Stimulated activated CD4-positive, alpha-beta T cell treated with anti-CD3 and anti-CD28 coated beads, Interleukin-1b, Interleukin-23, amount 100 ng/mL, for 1 hour (primary cell): ENCODE measurements around the gene CFAP54.
"Not testable (repeated sequence)": the region's sequence is repeated elsewhere in the genome, so short reads cannot be mapped to it uniquely, and the experiment has no call there.

ENCODE experiments used
- DNase-seq, 2 donors: peaks; one replicate each; pipeline ENCODE4 v3.0.0-alpha.2; 2020; ENCODE audit warnings: low read depth in 2 of 2

CFAP54 gene

DNA sequence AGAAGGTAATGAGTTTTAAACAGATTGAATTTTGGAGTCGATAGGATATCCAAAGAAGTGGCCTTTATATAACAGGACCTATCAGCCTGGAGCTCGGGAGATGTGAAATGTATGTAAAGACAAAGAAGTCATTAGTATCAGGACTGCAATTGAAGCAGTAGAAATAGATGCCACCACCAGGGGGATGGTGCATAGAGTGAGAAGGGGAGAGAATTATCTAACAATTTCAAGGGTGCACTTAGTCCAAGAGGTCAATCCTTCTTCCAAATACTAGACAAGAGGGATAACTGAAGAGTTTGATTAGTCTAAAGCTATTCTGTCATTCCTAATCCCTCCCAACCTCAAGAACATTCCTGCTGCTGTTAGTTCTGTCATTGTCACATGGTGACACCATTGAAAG is 127.8 kb downstream of the CFAP54 start:
- DNase-seq = no peak

DNA sequence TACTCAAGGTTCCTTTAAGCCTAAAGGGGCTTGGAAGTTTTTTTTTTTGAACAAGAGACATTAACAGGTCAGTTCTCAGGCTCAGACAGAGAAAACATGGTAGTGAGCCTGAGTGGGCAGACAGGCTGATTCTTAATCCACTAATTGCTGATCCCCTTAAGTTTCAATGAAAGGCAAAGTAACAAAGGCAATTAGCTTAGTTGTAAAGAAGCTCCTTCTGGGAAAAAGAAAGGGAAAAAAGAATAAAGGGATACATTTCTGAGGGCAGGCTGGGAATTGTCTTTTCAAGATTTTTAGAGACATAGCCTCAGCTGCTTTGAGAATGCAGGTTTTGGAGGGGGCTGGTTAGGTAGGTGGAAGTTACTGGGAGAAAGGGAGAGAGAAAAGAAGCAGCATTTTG is 133.8 kb downstream of the CFAP54 start:
- DNase-seq = no peak

DNA sequence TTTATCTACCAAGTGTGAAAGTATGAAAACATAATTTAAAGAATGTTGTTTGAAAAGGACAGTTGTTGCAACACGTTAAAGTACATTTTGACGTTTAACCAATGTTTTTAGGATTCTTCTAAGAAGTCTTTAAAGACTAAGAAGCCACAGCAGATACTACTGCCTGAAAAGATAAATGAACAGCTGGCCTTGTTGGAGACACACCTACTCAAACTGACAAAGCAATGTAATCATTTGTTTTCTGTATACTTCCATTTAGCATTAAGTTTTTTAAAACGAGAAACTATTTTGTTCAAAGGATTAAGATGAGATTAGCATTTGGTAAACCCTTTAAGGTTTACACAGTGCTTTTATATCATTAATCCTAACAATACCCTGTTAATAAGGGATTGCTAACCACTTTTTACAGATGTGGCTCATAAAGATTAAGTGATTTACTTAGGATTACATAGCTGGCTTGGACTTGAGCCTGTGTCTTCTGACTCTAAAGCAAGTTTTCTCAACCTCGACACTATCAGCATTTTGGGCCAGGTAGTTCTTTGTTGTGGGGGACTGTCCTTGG is 134.4 kb downstream of the CFAP54 start:
- no peak for DNase-seq

DNA sequence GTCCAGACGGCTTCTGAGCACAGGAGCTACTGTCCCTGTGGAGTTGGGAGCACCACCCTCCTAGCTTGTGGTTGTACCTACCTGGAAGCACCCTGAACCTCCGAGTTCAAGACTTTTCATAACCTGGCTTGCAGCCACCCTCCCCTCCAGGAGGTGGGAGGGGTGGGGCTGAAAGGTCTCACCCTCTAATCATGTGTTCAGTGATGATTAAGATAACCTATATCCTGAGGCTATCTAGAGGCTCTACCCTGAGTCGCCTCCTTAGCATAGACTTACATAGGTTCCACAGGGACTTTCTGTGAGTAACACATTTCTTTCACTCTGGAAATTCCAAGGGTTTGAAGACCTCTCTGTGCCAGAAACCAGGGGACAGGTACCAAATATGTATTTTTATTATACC is 146.5 kb downstream of the CFAP54 start:
- DNase-seq = no peak

DNA sequence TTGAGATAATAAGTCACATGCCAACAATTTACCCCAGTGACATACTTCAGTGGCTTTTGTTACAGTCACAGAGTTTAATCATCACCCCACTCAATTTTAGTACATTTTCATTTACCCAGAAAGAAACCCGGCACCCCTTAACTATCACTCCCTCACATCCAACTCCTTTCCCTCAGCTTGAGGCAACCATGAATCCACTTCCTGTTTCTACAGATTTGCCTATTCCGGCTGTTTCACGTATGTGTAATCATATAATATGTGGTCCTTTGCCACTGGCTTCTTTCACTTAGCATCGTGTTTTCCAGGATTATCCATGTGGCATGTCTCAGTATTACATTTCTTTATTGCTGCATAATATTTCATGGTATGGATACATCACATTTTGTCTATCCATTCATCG is 147.5 kb downstream of the CFAP54 start:
- no peak for DNase-seq

DNA sequence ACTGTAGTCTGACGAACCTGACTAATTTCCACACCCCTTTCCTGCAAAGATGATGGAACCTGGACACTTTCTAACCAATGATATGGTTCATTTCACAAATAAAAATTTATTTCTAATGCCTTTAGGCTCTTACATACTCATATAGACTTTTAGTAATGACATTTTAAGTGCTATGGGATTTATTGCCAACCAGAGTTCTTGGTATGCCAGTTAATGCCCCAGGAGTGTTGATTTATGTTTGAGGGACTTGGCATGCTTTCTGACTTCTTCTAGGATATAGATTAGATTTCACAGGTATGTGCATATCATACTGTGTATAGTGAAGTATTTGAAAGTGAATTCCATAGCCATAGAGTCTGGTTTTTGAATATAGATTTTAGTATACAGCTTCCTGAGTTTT is 159.5 kb downstream of the CFAP54 start:
- no peak for DNase-seq

DNA sequence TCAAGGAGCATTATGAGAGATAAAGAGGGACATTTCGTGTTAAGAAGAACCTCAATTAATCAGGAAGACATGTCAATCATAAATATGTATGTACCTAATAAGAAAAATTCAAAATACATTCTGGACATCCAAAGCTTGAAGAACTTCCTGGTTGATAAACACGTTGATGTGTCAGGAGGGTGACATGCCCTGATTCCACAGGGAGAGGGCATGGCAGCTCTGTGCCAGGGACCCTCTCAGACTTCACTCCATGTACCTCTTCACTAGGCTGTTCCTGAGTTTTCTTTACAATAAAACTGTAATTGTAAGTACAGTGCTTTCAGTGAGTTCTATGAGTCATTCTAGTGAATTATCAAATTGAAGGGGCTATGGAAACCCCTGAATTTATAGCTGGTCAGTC is 163.5 kb downstream of the CFAP54 start:
- DNase-seq = no peak

DNA sequence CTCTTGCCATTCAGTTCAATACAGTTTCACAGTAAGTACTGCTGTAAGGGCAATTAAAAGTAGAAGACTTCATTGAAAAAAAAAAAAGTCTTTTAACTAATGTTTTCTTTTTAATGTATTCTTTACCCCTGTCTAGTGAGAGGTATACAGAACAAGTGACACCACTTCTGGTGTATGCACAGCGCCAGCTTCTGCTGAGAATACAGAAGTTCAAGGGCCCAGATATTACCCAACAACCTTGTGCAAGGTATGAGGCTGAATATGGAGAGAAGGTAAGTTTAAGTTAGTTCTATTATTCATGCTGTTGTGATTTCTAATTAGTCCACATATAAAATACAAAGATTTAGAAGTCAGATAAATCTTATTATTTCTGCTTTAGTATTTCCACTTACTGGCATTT is 168.7 kb downstream of the CFAP54 start:
- DNase-seq = no peak

DNA sequence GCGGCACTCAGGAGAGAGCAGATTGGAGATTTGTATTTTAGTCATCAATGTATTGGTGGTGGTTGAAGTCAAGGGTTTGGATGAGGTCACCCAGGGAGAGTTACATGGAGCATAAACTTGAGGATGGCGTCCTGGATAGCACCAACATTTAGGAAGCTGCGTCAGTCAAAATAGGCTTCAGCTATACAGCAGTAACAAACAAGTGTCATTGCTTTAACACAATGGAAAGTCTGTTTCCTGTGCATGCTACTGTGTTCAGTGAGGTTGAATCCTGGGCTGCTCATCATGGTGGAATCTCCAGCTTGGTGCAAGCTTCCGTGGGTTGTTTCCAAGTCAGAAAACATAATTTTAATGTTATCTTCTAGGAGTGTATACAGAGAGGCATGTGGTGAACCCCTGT is 180.4 kb downstream of the CFAP54 start:
- DNase-seq = no peak

DNA sequence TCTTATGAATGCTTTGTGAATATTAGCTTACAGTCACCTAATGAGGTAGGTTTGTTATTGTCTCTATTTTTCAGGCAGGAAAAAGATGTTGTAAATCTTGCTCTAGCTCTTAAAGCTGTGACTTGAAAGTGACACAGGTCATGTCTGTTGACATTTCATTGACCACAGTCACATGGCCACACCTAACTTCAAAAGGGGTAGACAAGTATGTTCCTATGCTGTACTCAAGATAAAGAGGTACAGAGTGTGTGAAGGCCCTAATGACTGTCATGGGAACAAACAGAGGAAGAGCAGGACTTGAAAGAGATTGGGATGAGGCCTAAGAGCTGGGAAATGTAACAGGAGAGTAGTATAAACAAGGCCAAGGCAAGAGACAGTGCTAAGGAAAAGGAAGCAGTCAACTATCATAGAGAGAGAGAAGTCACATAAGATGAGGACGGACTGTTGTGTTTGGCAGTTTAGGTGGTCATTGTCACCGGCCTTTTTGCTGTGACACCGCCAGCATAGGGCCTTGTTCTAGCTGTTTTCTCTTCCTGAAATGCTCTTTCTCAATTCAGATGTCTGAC is 181.0 kb downstream of the CFAP54 start:
- no peak for DNase-seq

DNA sequence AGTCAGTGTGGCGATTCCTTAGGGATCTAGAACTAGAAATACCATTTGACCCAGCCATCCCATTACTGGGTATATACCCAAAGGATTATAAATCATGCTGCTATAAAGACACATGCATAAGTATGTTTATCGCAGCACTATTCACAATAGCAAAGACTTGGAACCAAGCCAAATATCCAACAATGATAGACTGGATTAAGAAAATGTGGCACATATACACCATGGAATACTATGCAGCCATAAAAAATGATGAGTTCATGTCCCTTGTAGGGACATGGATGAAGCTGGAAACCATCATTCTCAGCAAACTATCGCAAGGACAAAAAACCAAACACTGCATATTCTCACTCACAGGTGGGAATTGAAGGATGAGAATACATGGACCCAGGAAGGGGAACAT is 186.1 kb downstream of the CFAP54 start:
- DNase-seq = not testable (repeated sequence)

DNA sequence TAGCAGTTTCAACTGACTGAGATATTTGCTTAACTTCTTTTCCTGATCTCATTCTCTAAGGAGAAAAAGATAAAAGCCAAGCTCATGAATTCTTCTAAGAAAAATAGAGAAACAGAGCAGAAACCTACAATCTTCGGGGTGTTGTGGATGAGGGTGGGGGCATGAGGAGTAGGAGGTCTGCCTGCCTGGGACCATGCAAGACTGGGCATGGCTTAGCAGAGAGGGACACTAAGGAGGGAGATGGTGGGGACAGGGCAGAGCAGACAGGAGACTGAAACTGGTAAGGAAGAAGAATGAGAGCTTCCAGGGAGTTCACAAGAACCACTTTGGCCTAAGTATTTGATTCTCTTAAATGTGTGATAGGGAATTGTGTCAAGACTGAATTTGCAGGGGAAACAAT is 188.0 kb downstream of the CFAP54 start:
- DNase-seq = no peak

DNA sequence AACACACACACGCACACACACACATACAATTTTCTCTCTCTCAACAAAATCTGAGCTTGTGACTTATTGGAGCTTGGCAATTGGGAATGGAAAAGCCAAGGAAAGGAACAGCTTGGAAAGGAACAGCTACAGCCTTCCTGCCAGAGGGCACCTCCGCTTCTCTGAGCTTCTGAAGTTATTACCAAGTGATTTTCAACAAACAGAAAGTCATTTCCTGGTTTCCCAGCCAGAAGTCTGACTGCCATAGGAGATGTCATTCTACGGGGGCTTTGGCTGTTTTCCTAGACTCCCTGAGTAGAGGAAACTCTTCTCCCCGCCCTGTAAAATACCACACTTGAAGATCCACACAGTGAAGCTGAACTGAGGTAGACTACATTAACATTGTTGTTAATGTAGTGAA is 198.3 kb downstream of the CFAP54 start:
- no peak for DNase-seq

DNA sequence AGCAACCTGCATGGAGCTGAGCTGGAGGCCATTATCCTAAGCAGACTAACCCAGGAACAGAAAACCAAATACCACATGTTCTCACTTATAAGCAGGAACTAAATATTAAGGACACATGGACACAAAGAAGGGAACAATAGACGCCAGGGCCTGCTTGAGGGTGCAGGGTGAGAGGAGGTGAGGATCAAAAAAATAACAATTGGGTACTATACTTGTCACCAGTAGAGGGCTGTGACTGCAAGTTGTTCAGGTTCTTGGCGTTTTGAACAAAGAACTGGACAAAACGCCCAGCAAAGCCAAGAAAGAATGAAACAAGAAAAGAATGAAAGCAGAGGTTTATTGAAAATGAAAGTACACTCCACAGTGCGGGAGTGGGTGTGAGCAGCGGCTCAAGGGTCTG is 209.1 kb downstream of the CFAP54 start:
- DNase-seq = no peak

DNA sequence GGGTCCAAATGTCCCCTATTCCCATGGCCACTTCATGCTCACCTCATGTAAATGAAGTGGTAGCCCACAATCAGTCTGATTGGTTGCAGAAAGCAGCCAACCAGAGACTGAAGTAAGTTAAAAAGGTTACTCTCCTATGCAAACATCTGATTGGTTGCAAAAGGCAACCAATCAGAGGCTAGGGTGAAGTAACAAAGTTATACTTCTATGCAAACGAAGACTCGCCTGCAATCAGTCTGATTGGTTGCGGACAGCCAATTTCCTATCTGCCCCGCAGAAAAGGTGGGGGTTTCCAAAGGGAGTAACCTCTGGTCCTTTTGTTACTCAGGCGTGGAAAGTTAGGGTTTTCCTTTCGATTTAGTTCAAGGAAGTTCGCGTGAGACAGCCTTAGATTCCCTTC is 209.6 kb downstream of the CFAP54 start:
- no peak for DNase-seq

DNA sequence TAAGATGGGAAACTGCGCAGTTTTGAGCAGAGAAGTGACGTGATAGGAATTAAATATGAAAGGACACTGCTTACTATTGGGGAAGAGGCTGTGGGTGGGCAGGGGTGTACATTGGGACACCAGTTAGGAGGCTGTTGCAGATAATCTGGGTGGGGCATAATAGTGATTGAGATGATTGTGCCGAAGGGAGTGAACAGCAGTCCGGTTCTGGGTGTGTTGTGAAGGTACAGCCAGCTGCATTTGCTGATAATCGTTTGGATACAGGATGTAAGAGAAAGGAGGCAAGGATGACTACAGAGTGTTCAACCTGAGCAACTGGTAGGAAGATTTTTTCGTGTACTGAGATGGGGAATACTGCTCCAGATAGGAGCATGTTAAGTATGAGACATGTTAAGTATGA is 212.5 kb downstream of the CFAP54 start:
- DNase-seq = no peak

DNA sequence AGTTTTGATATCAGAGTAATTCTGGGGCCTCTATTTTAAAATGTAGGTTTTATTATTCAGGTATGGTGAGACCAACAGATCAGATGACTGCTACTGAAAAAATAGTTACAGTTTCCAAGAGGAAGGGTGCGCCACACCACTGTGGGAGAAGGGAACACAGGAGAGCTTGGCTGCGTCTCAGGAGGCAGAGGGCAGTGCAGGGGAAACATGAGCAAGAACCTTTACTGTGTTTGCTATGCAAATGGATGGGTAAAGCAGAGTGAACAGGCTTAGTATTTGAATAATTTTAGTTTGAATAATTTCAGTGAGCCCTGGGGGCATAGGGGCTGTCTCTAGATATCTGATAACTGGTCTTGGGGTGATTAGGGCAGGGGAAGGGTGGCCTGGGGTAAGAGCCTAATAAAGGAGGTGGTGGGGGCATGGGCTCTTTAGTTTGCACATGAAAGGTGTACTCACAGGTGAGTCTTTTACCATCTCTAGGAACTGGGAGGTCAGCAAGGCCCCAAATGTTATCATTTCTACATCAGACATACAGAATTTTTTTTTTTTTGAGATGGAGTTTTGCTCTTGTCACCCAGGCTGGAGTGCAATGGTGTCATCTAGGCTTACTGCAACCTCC is 220.9 kb downstream of the CFAP54 start:
- DNase-seq = no peak

DNA sequence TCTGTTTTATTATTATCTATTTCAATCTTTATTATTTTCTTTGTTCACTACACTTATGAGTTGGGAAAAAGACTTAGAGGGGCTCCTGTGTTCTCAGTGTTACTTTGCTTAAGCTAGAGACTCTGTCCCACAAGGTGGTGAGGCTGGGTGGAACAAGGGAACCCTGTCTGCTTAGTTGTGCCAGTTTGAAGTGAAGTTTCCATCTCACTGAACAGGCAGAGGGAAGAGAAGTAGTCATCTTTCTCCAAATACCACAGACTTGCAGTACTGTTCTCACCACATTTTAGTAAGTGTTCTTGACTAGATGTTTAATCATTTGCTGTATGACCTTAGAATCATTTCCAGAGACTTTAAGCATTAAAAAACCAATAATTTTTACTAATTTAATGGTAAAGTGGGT is 222.0 kb downstream of the CFAP54 start:
- no peak for DNase-seq

DNA sequence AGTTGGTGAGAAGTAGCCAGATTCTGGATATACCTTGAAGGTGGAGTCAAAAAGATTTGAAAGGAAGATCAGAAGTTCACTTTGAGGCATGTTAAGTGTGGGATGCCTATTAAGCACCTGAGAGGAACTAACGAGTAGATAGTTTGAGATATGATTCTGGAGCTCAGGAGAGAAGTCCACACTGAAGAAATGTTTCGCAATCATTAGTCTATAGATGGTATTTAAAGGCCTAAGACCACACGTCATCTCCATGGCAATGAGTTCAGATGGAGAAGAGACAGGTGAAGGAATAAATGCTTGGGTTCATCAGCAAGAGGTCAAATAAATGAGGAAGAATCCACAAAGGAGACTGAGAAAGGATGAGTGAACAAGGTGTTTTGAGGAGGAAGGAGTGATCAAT is 224.8 kb downstream of the CFAP54 start:
- DNase-seq = no peak

DNA sequence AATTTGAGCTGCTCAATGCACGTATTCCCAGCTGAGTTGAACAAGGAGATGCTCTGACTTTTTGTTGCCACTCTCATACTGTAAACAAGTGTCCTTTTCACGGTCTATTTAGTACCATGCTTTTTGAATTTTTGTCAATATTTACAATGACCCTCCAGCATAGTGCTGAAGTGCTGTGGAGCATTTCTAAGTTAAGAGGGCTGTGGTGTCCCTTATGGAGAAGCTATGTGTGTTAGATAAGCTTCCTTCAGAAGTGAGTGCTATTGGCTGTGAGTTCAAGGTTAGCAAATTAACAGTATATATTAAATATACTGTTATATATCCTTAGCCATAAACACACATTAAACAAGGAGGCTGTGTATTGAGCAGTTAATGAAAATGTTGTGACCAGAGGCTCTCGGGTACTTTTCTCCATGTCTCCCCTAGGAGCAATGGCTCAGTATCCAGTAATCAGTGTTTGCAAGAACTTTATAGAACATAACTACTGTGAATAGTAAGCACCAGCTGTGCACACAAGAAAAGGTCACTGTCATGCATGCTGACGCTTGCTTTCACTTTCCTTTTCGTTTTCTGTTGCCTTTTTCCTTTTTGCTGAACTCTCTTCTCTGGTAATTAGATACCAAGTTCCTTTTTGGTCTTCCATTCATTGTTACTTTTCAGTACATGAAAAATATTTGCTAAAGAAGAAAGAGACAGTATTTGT is 230.4 kb downstream of the CFAP54 start:
- DNase-seq = no peak

DNA sequence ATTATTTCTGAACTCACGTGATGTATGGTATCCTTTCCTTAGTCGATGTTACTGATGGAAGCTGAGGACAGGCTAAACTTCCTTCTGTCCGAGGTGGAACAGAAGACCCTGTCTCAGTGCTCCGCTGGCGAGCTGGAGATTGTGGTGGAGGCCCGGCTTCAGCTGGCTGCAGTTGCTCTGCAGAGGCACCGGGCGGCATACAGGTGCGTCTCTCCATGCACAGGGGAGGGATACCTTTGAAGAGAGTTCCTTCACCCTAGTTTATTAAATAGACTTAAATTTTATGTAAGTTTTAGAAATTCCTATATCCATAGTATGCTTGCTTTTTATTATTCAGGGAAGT is 231.0 kb downstream of the CFAP54 start:
- no peak for DNase-seq

DNA sequence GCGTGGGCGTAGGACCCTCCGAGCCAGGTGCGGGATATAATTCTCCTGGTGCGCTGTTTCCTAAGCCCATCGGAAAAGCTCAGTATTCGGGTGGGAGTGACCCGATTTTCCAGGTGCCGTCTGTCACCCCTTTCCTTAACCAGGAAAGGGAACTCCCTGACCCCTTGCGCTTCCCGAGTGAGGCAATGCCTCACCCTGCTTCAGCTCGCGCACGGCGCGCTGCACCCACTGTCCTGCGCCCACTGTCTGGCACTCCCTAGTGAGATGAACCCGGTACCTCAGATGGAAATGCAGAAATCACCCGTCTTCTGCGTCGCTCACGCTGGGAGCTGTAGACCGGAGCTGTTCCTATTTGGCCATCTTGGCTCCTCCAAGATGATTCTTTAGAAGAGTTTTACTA is 240.1 kb downstream of the CFAP54 start:
- DNase-seq = not testable (repeated sequence)

DNA sequence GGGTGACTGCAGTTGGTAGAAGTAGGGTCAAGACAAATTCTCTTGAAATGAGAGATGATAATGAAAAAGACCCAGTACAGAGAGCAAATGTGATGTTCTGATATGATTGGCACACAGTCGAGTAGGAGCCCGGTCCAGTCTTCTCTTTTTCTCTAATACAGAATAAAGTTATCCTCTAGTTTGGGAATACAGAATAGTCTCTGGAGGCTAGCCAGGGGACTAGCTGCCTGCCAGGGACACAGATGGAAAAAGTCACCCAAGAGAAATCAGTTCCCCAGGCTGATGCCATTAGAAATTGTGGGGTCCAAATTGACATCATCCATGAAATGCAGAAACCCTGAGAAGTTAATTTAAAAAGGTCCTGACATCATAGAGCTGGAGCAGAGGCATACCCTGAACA is 240.5 kb downstream of the CFAP54 start:
- DNase-seq = no peak
